Measurements from ENCODE around the gene LARP4B. TPM values are rescaled to one million over a fixed set of nuclear protein-coding genes. Genes with fewer than 3 reads are reported as not detected.

Gene LARP4B
- total RNA-seq, 1 donor from 2014 or later = 101 TPM

DNA sequence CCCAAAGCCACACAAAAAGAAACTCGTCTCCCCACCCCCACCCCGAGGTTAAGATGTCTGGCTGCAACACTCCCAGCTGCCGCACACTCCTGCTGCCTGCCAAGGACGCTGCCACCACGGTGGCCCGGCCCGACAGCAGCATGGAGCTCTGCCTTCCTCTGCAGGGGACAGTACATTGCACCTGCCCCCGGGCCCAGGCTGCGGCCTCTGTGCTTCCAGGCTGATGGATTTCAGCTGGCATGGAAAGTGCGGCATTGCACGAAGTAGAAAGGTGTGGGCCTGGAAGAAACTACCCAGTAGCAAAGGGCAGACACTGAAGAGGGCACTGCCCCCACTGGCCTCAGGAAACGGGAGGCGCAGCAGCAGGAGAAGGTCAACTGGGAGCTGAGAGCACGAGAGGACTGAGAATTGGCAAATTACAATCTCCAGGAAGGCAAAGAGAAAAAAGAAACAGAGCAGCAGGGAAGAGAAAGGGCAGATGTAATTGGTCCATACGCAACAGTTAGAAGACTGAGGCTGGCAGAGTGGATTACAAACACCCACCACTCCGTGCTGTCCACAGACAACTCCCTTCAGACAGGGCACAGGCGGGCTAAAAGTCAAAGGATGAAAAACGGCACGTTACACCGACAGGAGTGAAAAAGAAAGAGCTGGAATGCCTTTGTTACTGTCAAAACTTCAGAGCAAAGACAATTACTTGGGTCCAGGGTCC, 124.9 kb downstream of the LARP4B start:
- peak overlapping the region; percentile 15 for H3K27ac Mint-ChIP-seq (ENCODE audit: unreplicated experiment)
- peaks cover 18% of the 10 kb centered on the region for H3K36me3 ChIP-seq (ENCODE audit: insufficient read depth, low read length)

GRCh38 chr10:805620-806305, 125.7 kb downstream of the LARP4B start:
- Mint-ChIP-seq H3K9me3 (ENCODE audit: unreplicated experiment) (no peaks in the 10 kb centered on the region), H3K4me1 (ENCODE audit: low read depth, unreplicated experiment) (peaks cover 17% of the 10 kb centered on the region)
- peaks cover 15% of the 10 kb centered on the region for H3K36me3 ChIP-seq (ENCODE audit: insufficient read depth, low read length)

More for the DNA sequence above, 124.9 kb downstream of the LARP4B start:
- no peak overlapping the region for H3K9ac ChIP-seq (ENCODE audit: low read length)
- no peak overlapping the region for H3K27ac ChIP-seq (ENCODE audit: low read depth, low read length)
- H3K79me2 ChIP-seq (ENCODE audit: insufficient read depth, low read length) = no peaks in the 10 kb centered on the region
- H2AFZ ChIP-seq (ENCODE audit: low read depth, low read length) = no peak overlapping the region
- H3K36me3 Mint-ChIP-seq (ENCODE audit: low read depth, unreplicated experiment) = peaks cover 22% of the 10 kb centered on the region
- TF ChIP-seq CTCF (IDR thresholded peaks at IDR 0.05; ENCODE audit: insufficient read depth, low read depth, low read length) = no peak
- TF ChIP-seq EZH2 (IDR thresholded peaks at IDR 0.05; ENCODE audit: insufficient read depth, low read length) = no peak
- DNase-seq (ENCODE audit: low read depth) (no peak), FAIRE-seq (no peak)
- no peak overlapping the region for H3K4me3 Mint-ChIP-seq (ENCODE audit: unreplicated experiment)
- no peak overlapping the region for H3K4me2 ChIP-seq (ENCODE audit: low read length)
- no peaks in the 10 kb centered on the region for H3K9me3 ChIP-seq (ENCODE audit: insufficient read depth, low read depth, low read length)
- no peaks in the 10 kb centered on the region for H3K27me3 ChIP-seq (ENCODE audit: insufficient read depth, low read length)
- H3K9me3 Mint-ChIP-seq (ENCODE audit: unreplicated experiment) = no peaks in the 10 kb centered on the region
- no peaks in the 10 kb centered on the region for H3K27me3 Mint-ChIP-seq (ENCODE audit: low read depth, unreplicated experiment)
- H4K20me1 ChIP-seq (ENCODE audit: insufficient read depth, low read length) = peaks cover 21% of the 10 kb centered on the region
- H3K4me1 ChIP-seq (ENCODE audit: insufficient read depth, low read length) = no peaks in the 10 kb centered on the region
- H3K4me1 Mint-ChIP-seq (ENCODE audit: low read depth, unreplicated experiment) = peaks cover 18% of the 10 kb centered on the region
- no peak overlapping the region for H3K4me3 ChIP-seq (ENCODE audit: insufficient read depth, low read depth, low read length)

More at GRCh38 chr10:805620-806305, 125.7 kb downstream of the LARP4B start:
- FAIRE-seq = no peak
- peaks cover 21% of the 10 kb centered on the region for H4K20me1 ChIP-seq (ENCODE audit: insufficient read depth, low read length)
- Mint-ChIP-seq H3K36me3 (ENCODE audit: low read depth, unreplicated experiment) (peaks cover 22% of the 10 kb centered on the region), H3K4me3 (ENCODE audit: unreplicated experiment) (no peak overlapping the region), H3K27ac (ENCODE audit: unreplicated experiment) (no peak overlapping the region), H3K27me3 (ENCODE audit: low read depth, unreplicated experiment) (no peaks in the 10 kb centered on the region)
- no peaks in the 10 kb centered on the region for H3K4me1 ChIP-seq (ENCODE audit: insufficient read depth, low read length)
- no peak overlapping the region for H2AFZ ChIP-seq (ENCODE audit: low read depth, low read length)
- H3K4me2 ChIP-seq (ENCODE audit: low read length) = no peak overlapping the region
- H3K27me3 ChIP-seq (ENCODE audit: insufficient read depth, low read length) = no peaks in the 10 kb centered on the region
- H3K4me3 ChIP-seq (ENCODE audit: insufficient read depth, low read depth, low read length) = no peak overlapping the region
- no peak for DNase-seq (ENCODE audit: low read depth)
- no peak for TF ChIP-seq EZH2 (IDR thresholded peaks at IDR 0.05; ENCODE audit: insufficient read depth, low read length)
- no peak for TF ChIP-seq CTCF (IDR thresholded peaks at IDR 0.05; ENCODE audit: insufficient read depth, low read depth, low read length)
- H3K79me2 ChIP-seq (ENCODE audit: insufficient read depth, low read length) = no peaks in the 10 kb centered on the region
- no peaks in the 10 kb centered on the region for H3K9me3 ChIP-seq (ENCODE audit: insufficient read depth, low read depth, low read length)
- H3K9ac ChIP-seq (ENCODE audit: low read length) = no peak overlapping the region
- no peak overlapping the region for H3K27ac ChIP-seq (ENCODE audit: low read depth, low read length)

Measured in astrocyte (in vitro differentiated cells and primary cell).